Hepatocyte (in vitro differentiated cells): ENCODE results near the gene MACROD2.

Source experiments
- CTCF ChIP-seq: fragments of 200-600 bp; sonication (generic); IDR thresholded peaks from 2 replicates; pipeline ENCODE4 v1.5.1; 2016; ENCODE audit warnings: antibody characterized with exemption, mild to moderate bottlenecking; ENCODE audit not compliant: poor library complexity
- EZH2 ChIP-seq: fragments of 200-600 bp; sonication (generic); IDR thresholded peaks from 2 replicates; pipeline ENCODE4 v1.6.1; 2016; ENCODE audit warnings: antibody characterized with exemption, mild to moderate bottlenecking, borderline replicate concordance
- EZH2phosphoT487 ChIP-seq: fragments of 200-600 bp; sonication (generic); IDR thresholded peaks from one replicate; pipeline ENCODE4 v1.6.1; 2018; ENCODE audit warnings: antibody characterized with exemption, mild to moderate bottlenecking, low read depth, moderate library complexity; ENCODE audit not compliant: unreplicated experiment, severe bottlenecking

GRCh38 chr20:15799871-15800270, 1804.6 kb downstream of the MACROD2 start:
- TF ChIP-seq CTCF (no peak), EZH2phosphoT487 (no peak), EZH2 (no peak)
